ENCODE measurements around the gene CAP2.

Gene CAP2

DNA sequence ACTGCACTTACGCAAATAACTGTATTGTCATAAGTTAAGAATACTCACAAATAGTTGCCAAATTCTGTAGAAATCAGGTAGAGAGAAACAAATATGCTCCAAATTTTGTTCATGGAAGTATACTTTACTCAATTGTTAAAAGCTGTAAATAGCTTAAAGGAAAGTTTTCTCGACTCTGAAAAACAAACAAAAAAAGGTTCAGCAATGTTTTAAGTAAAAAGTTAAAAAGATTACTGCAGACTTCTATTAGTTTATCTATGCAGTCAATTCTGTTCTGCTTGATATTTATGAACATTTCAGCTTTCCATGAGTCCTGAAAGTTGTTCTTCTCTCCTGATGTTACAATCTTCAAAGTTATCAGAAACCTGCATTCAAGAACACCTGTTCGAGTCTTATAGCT, 169.2 kb downstream of the CAP2 start:
- in situ Hi-C loops (cut with MboI; ENCODE audit: low sequenced_read_pairs) = no loop called here

DNA sequence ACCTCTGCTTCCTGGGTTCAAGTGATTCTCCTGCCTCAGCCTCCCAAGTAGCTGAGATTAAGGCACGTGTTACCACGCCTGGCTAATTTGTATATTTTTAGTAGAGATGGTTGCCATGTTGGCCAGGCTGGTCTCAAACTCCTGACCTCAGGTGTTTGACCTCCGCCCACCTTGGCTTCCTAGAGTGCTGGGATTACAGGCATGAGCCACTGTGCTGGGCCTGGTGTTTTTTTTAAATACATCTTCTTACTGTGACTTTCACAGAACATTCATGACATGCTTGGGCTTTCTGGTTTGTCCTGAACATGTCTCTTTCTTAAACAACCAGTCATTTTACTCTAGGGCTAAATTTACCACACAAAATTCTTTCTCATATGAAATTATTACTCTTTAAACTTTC, 172.0 kb downstream of the CAP2 start:
- in situ Hi-C loops (cut with MboI; ENCODE audit: low sequenced_read_pairs) = no loop called here

DNA sequence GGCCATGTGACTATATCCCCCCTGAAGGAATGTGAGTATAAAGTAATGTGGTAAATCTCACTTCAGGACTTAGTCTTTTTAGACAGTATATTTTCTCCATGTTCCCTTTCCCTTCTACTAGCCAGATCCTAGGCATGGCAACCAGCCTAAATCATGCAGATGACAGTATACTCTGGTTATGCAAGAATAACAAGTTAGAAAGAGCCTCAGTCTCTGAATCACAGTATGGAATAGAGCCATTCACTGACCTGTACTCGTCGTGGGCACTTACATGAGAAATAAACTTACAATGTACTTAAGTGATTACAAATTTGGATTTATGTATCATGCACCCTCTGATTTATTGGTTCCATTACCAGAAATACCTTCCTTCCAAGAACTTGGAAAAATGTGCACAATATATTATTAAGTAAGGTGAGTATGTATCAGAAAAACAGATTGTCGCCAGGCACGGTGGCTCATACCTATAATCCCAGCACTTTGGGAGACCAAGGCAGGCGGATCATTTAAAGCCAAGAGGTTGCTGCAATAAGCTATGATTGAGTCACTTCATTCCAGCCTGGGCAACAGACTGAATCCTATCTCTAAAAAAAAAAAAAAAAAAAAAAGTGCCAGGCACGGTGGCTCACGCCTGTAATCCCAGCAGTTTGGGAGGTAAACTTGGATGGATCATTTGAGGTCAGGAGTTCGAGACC, 181.6 kb downstream of the CAP2 start:
- in situ Hi-C loops (cut with MboI; ENCODE audit: low sequenced_read_pairs) = loop anchor here (25.0 kb wide), 2 partner anchors 237 to 413 kb away; no protein-coding TSS in a partner anchor

DNA sequence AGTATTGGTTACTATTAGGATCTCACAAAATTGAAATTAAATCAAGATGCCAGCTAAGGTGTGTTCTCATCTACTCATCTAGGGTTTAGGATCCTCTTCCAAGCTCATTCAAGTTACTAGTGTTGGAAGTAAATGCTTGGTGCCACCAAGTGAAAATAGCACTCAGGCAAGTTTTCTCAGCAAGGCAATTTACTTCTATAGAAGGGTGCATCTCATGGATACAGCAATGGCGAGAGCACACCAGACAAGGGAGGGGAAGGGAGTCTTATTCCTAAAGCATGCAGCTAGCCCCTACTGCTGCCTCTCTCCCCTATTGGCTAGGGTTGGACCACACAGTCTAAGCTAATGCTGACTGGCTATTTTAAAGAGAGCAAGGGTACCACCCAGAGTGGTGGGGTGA, 183.7 kb downstream of the CAP2 start:
- in situ Hi-C loops (cut with MboI; ENCODE audit: low sequenced_read_pairs) = loop anchor here (25.0 kb wide), 2 partner anchors 235 to 415 kb away; no protein-coding TSS in a partner anchor

DNA sequence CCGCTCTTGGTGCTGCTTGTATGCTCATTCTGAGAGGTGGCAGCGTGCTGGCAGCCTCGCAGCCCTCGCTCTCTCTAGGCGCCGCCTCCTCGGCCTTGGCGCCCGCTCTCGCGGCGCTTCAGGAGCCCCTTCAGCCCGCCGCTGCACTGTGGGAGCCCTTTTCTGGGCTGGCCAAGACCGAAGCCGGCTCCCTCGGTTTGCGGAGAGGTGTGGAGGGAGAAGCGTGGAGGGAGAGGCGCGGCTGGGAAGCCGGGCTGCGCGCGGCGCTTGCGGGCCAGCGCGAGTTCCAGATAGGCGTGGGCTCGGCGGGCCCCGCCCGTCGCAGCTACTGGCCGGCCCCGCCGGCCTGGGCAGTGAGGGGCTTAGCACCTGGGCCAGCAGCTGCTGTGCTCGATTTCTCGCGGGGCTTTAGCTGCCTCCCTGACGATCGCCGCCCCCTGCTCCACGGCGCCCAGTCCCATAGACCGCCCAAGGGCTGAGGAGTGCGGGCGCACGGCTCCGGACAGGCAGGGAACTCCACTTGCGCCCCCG, 187.2 kb downstream of the CAP2 start:
- in situ Hi-C loops (cut with MboI; ENCODE audit: low sequenced_read_pairs) = loop anchor here (25.0 kb wide), 2 partner anchors 232 to 418 kb away; no protein-coding TSS in a partner anchor

DNA sequence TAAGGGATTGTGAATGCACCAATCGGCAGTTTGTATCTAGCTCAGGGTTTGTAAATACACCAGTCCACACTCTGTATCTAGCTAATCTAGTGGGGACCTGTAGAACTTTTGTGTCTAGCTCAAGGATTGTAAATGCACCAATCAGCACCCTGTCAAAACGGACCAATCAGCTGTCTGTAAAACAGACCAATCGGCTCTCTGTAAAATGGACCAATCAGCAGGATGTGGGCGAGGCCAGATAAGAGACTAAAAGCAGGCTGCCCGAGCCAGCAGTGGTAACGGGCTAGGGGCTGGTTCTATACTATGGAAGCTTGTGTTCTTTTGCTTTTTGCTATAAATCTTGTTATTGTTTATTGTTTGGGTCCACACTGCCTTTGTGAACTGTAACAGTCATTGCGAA, 187.9 kb downstream of the CAP2 start:
- in situ Hi-C loops (cut with MboI; ENCODE audit: low sequenced_read_pairs) = loop anchor here (25.0 kb wide), 2 partner anchors 231 to 419 kb away; no protein-coding TSS in a partner anchor

DNA sequence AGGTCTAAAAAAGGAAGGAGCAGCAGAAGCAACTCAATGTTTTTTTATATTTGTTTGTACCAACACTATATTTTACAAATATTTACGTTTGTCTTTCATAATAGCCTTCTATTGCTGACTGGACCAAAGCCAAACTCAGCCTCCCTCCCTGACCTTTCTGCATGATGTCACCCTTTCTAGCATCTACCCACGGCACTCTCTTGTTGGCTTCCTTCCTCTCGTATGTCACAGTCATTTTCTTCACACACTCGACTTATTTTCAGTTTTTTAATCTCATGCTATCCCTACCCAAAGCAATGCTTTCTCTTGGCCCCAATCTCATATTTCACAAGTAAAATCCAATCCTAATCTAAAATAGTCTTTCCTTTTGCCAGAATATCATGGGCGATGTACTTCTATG, 190.4 kb downstream of the CAP2 start:
- in situ Hi-C loops (cut with MboI; ENCODE audit: low sequenced_read_pairs) = loop anchor here (25.0 kb wide), 2 partner anchors 228 to 422 kb away; no protein-coding TSS in a partner anchor

DNA sequence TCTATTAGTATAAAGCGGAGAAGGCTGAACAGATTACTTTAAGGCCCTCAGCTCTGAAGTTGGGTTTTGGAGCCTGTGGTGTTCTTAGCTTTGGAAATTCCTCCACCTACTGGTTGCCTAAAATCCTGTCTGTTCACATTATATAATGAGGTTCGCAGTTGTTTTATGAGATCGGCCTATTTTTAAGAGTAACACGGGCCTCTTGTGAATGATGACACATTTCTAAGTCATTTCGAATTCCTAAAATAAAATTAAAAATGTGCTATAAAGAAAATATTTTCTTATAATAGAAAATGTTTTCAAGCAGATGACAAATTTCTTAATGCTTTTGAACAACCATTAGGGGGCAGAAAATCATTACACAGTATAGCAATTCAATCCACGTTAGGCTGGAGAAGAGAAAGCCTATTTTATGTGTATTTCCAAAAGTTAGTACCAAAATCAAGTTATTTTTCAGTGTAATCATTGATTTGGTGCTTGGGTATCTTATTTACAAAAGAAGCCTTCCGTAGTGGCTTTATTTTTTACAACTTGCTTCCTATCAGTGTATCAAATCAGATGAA, 190.9 kb downstream of the CAP2 start:
- in situ Hi-C loops (cut with MboI; ENCODE audit: low sequenced_read_pairs) = loop anchor here (25.0 kb wide), 2 partner anchors 228 to 422 kb away; no protein-coding TSS in a partner anchor

DNA sequence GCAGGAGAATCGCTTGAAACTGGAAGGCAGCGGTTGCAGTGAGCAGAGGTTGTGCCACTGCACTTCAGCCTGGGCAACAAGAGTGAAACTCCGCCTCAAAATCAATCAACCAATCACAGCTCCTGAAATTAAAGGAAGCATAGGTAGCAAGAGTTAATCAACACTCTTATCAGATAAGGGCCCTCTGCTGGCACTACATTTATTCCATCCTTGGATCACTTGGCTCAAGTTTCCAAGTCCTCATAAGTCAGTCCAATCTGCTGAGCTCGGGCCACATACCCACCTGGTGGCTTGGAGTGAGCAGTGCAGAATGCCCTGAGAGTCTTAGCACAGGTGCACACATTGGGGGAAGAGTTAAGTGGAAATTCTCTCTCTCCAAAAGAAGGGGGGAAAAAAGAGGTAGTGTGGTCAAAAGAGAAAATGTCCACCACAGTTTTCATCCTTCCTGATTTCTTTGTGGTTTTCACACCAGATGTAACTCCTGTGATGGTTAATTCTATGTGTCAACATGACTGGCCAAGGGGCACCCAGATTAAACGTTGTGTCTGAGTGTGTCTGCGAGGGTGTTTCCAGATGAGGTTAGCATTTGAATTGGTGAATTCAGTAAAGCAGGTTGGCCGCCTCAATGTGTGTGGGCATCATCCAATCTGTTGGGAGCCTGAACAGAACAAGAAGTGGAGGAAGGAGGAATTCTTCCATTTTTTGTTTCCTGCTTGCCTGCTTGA, 192.5 kb downstream of the CAP2 start:
- in situ Hi-C loops (cut with MboI; ENCODE audit: low sequenced_read_pairs) = loop anchor here (25.0 kb wide), 2 partner anchors 226 to 424 kb away; no protein-coding TSS in a partner anchor

DNA sequence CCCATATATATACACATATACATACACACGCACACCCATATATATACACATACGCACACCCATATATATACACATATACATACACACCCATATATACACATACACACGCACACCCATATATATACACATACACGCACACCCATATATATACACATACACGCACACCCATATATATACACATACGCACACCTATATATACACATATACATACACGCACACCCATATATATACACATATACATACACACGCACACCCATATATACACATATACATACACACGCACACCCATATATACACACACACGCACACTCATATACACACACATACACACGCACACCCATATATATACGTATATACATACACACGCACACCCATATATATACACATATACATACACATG, 193.2 kb downstream of the CAP2 start:
- in situ Hi-C loops (cut with MboI; ENCODE audit: low sequenced_read_pairs) = loop anchor here (25.0 kb wide), 2 partner anchors 226 to 424 kb away; no protein-coding TSS in a partner anchor

DNA sequence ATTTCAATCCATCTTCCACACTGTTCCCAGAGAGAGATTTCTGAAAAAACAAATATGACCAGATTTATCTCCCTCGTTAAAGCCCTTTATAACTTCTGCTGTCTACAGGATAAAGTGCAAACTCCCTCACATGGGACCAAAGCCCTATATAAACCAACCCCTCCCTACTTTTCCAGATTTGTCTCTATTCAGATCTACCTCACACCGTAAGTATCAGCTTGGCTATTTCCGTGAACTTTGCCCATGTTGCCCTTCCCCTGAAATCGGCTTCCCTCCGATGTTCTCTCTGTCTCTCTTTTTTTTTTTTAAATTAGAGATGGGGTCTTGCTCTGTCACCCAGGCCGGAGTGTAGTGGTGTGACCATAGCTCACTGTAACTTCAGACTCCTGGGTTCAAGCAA, 194.6 kb downstream of the CAP2 start:
- in situ Hi-C loops (cut with MboI; ENCODE audit: low sequenced_read_pairs) = loop anchor here (25.0 kb wide), 2 partner anchors 224 to 426 kb away; no protein-coding TSS in a partner anchor

DNA sequence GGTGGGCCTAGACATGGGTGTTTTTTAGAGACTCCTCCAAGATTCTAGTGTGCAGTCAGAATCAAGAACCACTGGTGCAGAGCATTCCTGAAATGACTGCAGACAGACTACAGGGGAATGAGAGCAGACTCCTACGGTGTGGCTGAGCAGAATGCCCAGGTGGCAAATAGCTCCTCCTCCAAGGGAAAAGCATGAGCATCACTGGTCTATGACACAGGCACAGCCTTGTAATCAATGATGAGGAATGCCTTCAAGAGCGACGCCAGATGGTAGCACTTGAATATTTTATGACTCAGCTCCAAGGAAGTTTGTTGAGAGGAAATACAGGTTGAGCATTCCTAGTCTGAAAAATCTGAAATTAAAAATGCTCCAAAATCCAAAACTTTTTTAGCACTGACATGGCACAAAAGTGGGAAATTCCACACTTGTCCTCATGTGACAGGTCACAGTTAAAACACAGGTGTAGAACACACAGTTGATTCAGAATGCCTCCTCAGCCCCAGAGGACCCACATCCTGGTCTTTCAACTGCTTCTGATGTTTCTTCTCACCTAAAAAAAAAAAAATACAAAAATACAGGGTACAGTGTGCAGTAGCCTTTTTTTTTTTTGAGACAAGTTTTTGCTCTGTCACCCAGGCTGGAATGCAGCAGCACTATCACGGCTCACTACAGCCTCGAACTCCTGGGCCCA, 196.2 kb downstream of the CAP2 start:
- in situ Hi-C loops (cut with MboI; ENCODE audit: low sequenced_read_pairs) = loop anchor here (25.0 kb wide), 2 partner anchors 223 to 427 kb away; no protein-coding TSS in a partner anchor

DNA sequence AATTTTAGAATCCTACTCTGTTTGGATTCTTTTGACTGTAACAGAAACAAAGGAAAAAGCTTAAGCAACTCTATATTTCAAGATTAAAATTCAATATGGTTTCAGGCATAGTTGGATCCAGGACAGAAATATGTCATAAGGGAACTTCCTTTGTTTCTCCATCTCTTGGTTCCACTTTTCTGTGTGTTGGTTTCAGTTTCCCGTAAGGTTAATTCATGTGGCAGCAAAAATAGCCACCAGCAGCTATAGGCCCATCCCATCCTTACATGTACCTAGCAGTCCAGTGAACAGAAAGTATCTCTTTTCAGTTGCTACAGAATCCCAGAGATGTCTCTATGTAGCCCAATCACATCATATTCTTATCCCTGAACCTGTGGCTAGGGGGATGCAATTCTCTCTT, 197.9 kb downstream of the CAP2 start:
- in situ Hi-C loops (cut with MboI; ENCODE audit: low sequenced_read_pairs) = loop anchor here (25.0 kb wide), 2 partner anchors 221 to 429 kb away; no protein-coding TSS in a partner anchor

DNA sequence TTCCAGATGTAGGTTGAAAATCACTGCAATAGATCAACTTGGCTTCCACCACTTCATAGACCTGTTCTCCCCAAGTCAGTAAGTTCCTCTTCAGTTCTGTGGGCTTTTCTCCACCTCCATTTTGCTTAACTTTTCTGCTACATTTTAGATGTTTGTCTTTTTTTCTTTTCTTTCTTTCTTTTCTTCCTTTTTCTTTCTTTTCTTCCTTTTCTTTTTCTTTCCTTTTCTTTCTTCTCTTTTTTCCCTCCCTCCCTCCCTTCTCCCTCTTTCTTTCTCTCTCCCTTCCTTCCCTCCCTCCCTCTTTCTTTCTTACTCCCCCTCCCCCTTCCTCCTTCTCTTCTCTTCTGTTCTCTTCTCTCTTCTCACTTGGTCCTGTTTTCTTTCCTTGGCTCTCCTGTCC, 199.9 kb downstream of the CAP2 start:
- in situ Hi-C loops (cut with MboI; ENCODE audit: low sequenced_read_pairs) = loop anchor here (25.0 kb wide), 2 partner anchors 219 to 431 kb away; no protein-coding TSS in a partner anchor

DNA sequence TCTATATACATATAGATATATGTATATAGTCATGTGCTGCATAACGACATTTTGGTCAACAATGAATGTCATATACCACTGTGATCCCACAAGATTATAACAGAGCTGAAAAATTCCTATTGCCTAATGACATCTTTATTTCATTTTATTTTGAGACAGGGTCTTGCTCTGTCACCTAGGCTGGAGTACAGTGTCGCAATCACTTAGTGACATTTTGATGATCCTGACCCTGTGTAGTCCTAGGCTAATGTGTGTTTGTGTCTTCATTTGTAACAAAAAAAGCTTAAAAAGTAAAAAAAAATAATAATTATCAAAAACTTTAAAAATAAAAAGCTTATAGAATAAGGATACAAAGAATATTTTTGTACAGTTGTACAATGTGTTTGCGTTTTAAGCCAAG, 202.7 kb downstream of the CAP2 start:
- in situ Hi-C loops (cut with MboI; ENCODE audit: low sequenced_read_pairs) = loop anchor here (25.0 kb wide), 2 partner anchors 216 to 434 kb away; no protein-coding TSS in a partner anchor

DNA sequence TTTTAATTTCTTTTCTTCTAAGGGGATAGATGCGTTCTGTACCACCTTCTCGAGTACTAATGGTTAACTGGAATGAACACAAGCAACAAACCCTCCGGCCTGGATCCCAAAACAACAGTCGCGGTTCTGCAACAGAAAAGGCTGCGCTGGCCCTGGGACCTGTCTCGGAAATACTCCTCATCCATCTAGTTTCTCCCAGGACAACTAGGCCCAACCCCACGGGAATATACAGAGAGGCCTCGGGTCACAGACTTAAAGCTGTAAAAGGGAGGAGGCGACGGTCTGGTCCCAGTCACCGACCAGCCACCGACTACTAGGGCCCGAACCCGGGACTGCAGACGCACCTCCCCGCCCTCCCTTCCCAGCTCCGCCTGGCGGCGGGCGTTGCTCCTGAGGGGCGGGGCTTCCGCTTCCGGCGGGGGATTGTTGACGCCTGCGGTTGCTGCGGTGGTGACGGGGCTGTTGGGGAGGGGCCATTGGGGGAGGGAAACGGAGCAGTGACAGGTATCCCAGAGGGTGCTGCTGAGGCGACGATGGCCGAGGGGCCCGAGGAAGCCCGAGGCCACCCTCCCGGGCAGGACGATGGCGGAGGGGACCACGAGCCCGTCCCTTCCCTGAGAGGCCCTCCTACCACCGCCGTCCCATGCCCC, 206.6 kb downstream of the CAP2 start, which contains the start of gene FAM8A1:
Gene FAM8A1 (plus strand): TSS at position 426 of the 650 bp plus-strand sequence. CDS start 108 bp downstream, at position 534.
- in situ Hi-C loops (cut with MboI; ENCODE audit: low sequenced_read_pairs) = loop anchor here (25.0 kb wide), 2 partner anchors 212 to 438 kb away; no protein-coding TSS in a partner anchor

DNA sequence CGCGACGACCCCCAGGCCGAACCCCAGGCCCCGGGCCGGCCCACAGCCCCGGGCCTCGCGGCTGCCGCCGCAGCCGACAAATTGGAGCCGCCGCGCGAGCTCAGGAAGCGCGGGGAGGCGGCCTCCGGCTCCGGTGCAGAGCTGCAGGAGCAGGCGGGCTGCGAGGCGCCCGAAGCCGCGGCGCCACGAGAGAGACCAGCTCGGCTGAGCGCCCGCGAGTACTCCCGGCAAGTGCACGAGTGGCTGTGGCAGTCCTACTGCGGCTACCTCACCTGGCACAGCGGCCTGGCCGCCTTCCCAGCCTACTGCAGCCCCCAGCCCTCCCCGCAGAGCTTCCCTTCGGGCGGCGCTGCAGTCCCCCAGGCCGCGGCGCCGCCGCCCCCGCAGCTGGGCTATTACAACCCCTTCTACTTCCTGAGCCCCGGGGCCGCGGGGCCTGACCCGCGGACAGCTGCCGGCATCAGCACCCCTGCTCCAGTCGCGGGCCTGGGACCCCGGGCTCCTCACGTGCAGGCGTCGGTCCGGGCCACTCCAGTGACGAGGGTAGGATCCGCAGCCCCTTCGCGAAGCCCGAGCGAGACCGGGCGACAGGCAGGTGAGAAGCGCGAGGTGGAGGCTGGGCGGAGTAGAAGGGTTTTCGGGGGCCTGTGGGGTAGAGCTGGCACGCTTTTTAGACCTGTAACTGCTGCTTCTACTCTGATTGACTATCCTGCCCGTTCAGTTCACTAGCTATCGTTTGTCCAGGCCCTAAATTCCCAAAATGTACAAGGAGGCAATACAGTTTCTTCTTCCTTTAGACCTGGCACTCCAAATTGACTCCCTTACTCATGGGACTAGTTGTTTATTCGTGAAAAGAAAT, 207.4 kb downstream of the CAP2 start:
- in situ Hi-C loops (cut with MboI; ENCODE audit: low sequenced_read_pairs) = no loop called here

DNA sequence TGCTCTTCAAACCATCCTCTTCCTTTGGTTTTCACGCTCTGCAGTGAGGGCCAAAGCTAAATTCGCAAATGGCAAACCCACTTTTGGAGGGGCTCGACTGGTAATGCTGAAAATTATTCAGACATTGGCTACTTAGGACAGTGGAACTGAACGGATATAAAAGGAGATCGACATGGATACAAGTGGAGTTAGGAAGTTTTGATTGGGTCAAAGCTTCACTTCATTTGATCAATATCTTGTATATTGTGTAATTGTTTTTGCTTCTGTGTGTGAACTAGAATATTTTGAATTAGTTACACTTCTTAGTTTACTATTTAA, 207.9 kb downstream of the CAP2 start:
- in situ Hi-C loops (cut with MboI; ENCODE audit: low sequenced_read_pairs) = no loop called here

DNA sequence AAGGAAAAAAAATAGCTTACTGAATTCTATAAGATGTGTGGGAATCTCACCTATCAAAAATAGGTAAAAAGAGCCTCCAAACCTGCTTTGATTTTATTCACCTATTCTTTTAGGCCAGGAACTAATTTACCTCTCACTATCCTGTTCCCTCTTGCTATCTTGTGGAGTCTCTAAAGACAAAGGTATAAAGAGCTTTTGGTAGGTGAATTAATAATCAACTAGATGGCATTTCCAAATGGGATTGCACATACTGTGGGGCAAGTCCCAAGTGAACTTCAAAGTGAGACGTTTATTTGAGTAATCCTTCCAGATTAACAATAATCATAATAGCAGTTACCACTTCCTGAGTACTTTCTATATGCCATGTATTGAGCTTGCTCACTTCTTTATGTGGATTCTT, 209.5 kb downstream of the CAP2 start:
- in situ Hi-C loops (cut with MboI; ENCODE audit: low sequenced_read_pairs) = no loop called here

All from HL-60/S4 treated with retinoic acid at 250 ng/mL for 4 days and 3 days (cell line).